ENCODE measurements around the gene INPP5K.
"Not testable (repeated sequence)": the region's sequence is repeated elsewhere in the genome, so short reads cannot be mapped to it uniquely, and the experiment has no call there.

INPP5K gene

DNA sequence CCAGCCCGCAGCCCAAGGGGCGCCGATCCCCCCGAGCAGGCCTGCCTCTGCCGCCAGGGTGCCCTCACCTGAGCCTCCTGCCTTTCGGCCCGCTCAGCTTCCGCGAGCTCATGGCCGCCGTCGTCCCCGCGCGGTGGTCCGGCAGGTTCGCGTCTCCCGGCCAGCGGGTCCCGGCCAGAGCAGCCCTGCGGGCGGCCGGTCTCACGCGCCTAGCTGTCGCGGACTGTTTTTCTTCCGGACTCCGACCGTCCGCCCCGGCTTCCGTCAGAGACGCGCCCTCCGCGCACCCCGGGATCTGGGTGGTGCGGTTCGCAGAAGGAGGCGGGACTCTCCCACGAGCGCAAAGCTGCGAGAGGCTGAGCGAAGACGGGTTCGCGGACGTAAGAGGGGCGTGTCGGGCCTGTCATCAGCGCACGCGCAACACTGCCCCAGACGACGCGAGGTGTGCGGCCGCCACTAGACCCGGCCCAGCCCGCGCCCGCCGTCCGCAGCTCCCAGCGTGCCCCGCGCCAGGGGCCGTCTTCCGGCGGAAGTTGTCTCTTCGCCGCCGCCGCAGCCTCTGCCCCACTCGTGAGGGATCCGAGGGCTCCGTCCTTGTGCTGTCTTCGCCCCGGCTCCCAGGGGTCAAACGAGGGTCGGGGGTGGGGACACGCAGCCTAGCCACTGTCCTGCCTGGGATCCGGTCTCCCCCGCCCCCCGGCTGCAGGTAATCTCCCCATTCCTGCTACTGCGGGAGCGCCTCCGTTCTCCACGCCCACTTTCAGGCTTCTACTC is at the start of gene INPP5K:
Gene INPP5K, minus strand, starts transcription at position 225 of the 774 bp plus-strand sequence. Its CDS starts 113 bp downstream, at position 112.
- peak; percentile 98 for DNase-seq

DNA sequence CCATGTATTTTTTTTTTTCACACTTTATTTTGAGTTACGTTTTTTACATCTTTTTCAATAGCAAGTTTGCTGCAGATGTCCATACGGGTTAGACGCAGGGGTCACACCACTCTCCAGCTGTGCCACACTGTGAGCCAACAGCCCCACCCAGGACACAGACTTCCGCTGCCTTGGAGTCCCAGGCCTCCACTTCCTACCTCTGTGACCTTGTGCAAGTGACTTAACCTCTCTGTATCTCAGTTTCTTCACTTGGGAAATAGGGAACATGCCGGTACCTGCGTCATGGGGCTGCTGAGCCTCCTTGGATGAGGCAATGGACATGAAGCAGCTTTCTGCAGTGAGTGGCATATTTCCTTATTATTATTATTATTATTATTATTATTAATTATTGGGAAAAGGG is 49.5 kb upstream of the INPP5K start:
- DNase-seq, result no peak

- no peak for DNase-seq
Observed at GRCh38 chr17:1563786-1564613, 47.6 kb upstream of the INPP5K start.

- DNase-seq, result not testable (repeated sequence)
Observed at GRCh38 chr17:1563471-1563785, 47.0 kb upstream of the INPP5K start.

GRCh38 chr17:1562176-1562643 is 45.8 kb upstream of the INPP5K start:
- no peak for DNase-seq

GRCh38 chr17:1561420-1562175 is 45.2 kb upstream of the INPP5K start:
- DNase-seq, result peak; percentile 27

- no peak for DNase-seq
Observed at GRCh38 chr17:1560858-1561355, 44.5 kb upstream of the INPP5K start.

DNA sequence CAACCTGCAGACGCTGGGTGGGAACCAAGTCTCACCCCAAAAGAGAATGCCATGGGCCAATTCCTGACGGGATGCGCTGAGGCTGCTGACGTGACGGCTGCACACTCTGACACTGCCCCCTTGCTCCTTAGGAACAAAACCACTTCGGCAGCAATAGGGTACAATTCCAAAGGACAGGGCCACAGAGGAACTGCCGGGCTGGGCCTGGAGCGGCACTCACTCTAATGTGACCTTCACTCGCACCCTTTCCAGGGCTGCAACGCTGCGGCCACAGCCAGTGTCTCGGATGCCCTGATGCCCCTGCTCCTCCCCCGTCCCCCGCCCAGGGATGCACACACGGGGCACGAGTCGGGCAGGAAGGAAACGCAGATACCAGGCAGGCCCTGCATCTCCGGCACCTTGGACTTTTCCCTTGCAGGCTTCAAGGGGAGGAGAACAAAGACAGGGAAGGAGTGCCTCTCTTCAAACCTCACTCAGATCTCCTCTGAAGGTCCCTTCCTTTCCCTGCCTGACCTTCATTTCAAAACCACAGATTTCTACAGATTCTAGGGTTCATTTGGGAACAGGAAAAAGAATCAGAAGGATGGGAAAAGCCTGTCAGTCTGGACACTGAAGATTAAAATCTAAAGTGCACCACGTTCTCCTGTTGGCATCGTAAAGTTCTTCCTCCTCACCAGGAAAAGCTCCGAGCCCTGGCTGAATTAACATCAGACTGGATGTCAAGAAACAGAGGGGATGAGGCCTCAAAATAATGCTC is 43.9 kb upstream of the INPP5K start:
- DNase-seq, result no peak

DNA sequence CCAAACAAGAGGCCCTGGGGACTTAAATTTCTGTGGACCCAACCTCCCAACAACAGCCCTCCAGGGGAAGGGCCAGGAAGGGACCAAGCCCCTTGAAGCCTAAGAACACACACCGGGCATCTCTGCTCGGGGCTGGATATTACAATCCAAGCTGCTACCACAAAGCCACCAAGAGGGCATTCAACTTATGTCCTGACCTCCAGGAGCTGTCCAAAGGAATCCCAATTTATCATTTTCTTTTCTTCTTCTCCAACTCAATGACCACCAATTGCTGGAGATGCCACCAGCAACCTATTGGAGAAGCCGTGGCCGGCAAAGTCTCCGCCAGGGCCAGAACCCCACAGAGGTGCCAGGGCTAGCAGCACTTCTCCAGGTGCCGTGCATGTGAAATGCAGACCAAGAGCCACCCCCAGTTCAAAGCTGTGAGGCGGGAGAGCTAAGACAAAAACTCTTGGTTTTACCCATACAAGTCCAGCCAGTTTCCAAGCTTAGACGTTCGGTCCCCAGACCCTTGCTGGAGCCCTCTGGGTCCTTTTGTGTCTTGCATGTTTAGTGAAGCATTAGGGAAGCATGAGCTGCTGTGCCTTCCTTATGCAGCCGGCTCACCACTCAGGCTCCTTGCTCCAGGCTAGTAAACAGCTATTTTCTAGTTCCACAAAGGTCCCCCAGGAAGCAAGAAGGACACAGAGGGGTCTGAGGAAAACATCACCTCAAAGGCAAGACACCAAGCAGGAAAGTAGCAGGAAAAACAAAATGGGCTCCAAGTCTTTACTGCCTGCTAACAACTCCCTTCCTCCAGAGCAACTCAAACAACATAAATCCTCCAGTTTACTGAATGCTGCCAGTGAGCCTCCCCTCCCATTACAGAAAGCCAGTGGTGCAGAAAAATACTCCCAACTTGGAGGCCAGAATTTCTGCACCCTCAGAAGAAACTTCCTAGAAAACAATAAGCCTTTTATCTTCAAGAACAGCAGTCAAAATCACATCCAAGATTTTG is 42.9 kb upstream of the INPP5K start:
- no peak for DNase-seq

DNA sequence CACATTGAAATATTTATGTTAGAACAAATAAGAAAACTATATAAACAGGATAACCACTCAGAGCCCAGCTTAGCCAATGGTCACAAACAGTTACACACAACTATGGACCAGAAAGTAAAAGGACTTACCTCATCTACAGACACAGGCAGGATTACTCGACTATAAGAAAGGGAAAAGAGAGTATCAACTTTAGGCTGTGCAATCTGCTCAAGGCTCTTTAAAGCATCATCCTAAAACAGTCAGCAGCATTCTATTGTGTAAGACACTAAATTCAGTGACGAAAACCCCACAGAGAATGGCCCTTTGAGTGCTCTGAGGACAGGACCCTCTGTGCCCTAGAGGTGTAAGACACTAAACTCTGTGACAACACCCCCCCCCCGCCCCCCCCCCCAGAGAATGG is 42.0 kb upstream of the INPP5K start:
- no peak for DNase-seq

GRCh38 chr17:1557355-1558095 is 41.1 kb upstream of the INPP5K start:
- DNase-seq, result no peak

DNA sequence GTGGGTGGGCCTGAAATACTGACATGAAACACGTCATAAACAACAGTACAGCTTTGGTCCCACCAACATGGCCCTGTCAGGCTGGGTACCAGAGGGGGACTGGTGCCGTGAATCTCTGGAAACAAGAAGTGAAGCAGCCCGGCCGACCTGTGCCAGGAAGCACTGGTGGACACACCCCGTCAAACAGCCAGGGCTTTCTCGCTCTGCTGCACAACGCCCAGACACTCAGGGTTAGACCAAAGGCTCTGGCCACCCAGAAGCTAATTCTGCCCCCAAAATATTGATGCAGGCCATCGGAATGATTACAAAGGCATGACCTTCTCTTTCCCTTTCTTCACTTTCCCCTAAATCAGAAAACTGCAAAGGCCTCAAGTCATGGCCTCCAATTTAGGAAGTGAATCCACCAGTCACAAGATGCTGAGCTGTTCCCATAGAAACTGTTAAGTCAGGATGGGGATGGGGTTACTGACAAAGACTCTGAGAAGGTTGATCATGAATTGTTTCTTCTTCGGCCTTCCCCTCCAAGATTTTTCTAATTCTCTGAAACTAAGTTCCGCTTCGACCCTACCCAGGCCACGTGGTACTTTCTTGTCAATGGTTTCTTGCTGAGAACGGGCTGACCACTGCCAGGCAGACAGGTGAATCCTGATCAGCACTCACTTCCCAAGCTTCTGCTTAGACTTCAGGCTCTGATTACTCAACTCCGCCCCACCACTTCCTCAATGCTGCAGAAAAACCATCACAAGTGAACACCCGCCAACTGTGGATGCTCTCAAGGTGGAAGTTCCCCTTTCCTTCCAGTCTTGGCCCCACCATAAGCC is 39.4 kb upstream of the INPP5K start:
- DNase-seq, result peak; percentile 18

DNA sequence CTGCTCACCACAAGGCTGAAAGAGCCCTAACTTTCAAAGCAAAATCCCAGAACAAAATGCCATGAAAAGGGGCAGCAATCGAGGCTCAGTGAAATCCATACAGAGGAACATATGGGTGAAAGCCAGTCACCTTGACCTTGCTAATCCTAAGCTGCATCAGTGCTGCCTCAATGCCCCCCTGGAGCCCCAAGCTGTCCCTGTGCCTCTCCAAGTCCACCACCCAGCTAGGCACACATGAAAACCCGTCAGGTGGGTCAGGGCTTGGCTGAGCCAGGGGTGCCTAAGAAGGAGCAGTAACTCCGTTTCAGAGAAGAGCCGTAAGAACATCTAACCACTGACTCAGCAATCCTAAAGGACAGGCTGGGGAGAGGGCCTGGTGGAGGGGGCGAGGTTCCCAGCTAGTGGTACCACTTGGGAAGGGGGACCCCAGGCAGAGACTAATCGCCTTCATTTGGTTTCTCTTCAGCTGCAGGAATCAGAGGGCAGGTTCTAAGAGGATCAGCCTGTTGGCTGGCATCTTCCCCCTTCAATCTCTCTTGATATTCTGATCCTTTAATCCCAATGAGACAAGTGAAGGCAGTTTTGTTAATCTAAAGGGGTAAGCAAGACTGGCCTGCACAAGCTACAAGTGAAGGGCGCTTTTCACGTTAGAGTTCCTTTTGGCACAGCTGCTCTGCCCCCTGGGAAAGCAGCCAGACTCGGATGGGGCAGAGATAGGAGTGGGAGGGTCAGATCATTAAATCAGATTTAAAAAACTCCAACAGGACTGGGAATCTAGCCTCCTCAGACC is 38.5 kb upstream of the INPP5K start:
- no peak for DNase-seq

- no peak for DNase-seq
Observed at GRCh38 chr17:1553354-1554266, 37.2 kb upstream of the INPP5K start.

- DNase-seq, result no peak
Observed at GRCh38 chr17:1552932-1553331, 36.5 kb upstream of the INPP5K start.

- no peak for DNase-seq
Observed at GRCh38 chr17:1551741-1552140, 35.3 kb upstream of the INPP5K start.

DNA sequence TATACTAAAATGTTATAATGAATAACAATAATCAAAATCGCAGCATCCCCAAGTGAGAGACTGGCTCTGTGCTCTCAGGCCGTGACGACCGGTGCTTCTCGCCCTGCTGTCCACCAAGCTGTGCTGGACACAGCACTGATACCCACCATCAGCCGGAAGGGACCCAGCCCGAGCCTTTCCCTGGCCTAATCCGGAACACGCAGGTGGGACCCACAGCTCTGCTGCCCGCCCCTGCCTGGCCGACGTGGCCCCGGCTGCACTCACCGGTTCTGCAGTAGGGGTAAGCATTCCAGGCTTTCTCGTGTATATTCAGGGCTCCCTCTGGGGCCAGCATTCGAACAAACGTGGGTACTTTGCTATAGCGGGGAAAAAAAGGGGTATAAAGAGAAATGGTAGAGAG is 31.6 kb upstream of the INPP5K start:
- no peak for DNase-seq

Measured in CD4-positive, alpha-beta T cell treated with Interleukin-10 for 1 hour (primary cell).